NCI-H146 treated with DMSO at 0.1 percent for 48 hours (cell line): ENCODE data around the gene PDE4D.
"Not testable (repeated sequence)": the region's sequence is repeated elsewhere in the genome, so short reads cannot be mapped to it uniquely, and the experiment has no call there.

Experiments used
- DNase-seq: peaks from one replicate; lab custom pipeline; 2025; ENCODE audit not compliant: unreplicated experiment; lab: John Stamatoyannopoulos, UW

Gene PDE4D

GRCh38 chr5:59390074-59390659 is 503.4 kb downstream of the PDE4D start:
- peak; percentile 16 for DNase-seq

DNA sequence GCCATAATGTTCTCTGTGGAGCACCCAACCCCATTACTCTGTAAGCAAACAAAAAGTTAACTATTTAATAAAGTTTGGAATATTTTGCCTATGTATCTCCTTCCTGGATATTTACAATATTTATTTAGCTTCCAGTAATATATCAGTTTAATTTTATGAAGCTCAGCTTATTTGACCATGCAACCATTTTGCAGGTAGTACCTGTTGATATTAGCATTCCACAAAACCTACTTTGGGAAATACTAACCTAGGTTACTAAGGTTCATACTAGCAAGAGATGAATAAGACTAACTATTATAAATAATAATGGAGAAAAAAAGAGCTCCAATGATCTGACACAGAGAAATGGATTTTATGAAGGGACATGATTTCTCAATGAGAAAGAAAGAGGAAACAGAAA is 506.4 kb downstream of the PDE4D start:
- no peak for DNase-seq

- no peak for DNase-seq
These were observed 507.8 kb downstream of the PDE4D start for GRCh38 chr5:59385700-59386099.

GRCh38 chr5:59380350-59380951 is 513.1 kb downstream of the PDE4D start:
- DNase-seq: peak; percentile 61

- not testable (repeated sequence) for DNase-seq
These were observed 519.5 kb downstream of the PDE4D start for GRCh38 chr5:59374036-59374435.

DNA sequence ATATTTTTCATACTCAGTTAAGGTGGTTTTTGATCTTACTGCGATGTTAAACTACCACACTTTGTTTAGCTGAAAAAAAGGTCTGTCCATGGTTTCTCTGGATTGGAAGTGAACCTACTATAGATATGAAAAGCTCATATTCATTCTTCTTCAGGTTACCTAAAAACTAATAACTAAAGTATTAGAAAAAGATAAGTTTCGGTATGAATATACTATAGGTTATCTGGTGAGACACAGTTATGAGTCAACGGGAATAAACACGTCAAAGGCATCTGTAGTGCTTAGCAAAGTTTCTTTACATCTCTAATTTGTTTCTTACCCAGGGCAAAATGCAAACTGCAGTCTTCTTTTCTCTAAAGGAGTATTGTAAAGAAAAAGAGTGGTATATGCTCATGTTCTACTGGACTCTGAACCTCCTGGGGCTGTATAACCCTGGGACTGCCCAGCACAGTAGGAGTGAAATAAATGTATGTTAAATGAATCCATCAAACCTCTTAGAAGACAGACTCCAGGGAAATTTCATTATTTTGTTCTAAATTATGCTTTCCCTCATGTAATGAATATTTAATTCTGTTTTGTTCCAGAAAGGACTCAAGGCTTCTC is 521.9 kb downstream of the PDE4D start:
- no peak for DNase-seq

- no peak for DNase-seq
These were observed 524.6 kb downstream of the PDE4D start for GRCh38 chr5:59368951-59369350.

DNA sequence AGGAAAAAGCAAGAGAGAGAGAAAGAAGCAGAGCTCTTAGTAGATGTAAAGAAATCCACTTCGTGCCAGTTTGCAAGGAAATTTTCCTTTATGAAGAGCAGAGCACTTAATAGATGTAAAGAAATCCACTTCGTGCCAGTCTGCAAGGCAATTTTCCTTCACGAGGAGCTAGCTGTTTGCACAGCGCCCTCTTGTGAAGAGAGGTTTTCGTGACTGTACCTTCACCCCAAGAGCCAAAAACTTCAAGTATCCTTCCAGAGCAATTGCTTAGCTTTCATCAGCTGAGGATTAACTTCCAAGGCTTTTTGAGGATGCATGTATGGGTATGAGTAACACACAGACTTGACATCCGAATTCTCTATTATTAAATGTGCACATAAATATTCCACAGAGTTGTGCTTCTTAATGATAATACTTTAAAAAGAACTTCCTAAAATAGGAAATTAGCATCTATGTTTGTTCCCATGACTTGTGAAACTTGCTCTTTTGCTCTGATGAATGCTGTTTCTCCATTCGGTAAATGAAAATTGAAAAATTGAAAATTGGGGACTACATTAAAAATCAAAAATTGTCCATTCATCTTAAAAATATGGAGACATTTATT is 525.6 kb downstream of the PDE4D start:
- peak; percentile 17 for DNase-seq

DNA sequence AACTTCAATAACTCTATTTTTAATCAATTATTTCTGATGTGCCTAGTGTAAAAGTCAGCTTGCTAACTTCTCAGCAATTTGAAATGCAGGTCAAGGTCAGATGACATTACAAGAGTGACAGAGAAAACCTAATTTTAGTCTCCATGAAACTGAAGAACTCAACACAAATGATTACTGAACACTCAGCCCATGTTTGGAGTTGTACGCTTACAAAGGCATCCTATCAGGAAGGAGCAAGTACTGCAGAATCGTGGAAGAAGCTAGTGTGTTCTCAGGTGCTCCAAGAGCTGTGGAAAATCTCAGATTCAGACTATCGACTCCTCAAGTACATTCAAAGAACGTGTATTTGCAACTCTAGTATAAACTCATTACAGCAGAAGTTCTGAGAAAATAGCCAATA is 526.7 kb downstream of the PDE4D start:
- DNase-seq: no peak

- no peak for DNase-seq
These were observed 531.1 kb downstream of the PDE4D start for GRCh38 chr5:59362438-59362837.

GRCh38 chr5:59361454-59361853 is 532.1 kb downstream of the PDE4D start:
- no peak for DNase-seq

- DNase-seq: no peak
These were observed 533.4 kb downstream of the PDE4D start for GRCh38 chr5:59360130-59360555.

DNA sequence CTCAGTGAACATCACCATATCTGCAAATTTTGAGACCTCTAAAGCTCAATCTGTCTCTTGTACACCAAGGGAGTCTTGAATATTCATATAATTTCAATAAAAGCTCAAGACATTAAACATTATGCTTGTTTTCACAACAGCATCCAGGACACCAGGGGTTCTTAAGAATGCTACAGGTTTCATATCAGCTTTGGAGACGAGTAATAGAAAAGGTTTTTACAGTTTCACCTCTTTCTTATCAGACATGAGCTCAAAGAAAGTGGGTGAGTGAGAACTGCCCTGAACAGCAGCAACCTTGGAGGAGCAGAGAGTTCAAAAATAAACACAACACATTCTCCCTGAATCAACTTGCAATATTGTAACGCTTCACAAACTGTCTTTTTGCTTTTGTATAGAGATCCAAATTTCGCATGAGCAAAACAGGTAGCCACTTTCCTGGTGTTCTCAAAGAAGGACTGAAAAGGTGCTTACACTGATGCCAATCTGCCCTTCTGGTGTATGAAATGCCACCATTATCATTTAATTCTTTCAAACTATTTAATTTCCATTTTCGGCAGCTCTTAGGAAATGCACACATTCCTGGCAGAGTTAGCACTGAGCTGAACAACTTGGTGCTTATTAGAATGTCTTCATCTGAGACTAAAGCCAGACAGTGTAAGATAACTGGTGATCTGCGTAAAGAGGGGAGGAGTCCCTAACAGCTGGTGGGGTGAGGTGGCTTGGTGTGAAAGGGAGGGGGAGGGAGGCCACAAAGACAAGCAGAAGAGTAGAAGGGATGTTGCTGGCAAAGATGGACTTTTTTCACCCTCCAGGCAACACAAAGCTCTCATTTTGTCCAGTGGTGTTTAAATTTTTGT is 535.3 kb downstream of the PDE4D start:
- no peak for DNase-seq

GRCh38 chr5:59357381-59357977 is 536.0 kb downstream of the PDE4D start:
- peak; percentile 39 for DNase-seq

DNA sequence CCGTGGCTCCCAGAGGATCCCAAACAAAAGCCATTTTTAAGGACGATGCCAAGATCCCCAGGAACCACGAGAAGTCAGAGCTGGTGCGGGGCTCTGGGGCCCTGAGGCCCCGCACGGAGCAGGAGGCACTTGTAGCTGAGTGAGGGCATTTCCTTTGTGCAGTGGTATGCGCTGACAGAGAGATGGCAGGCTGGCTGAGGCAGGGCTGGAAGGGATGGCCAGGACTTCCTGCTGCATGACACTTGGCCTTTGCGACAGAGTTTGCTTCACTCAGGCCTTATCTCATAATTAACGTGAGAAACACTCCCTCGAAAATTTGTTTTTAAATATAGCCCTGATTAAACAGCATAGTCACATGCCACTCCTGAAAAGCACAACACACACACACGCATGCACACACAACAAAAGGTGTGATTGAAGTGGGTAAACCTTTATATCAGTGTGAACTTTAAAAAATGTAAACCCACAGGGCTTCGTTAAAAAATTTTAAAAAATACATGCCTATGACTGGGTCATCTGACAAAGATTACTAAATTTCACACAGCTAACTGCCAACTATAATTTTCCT is 536.6 kb downstream of the PDE4D start:
- DNase-seq: no peak

GRCh38 chr5:59354811-59355210 is 538.7 kb downstream of the PDE4D start:
- no peak for DNase-seq

- no peak for DNase-seq
These were observed 539.3 kb downstream of the PDE4D start for GRCh38 chr5:59354274-59354673.

DNA sequence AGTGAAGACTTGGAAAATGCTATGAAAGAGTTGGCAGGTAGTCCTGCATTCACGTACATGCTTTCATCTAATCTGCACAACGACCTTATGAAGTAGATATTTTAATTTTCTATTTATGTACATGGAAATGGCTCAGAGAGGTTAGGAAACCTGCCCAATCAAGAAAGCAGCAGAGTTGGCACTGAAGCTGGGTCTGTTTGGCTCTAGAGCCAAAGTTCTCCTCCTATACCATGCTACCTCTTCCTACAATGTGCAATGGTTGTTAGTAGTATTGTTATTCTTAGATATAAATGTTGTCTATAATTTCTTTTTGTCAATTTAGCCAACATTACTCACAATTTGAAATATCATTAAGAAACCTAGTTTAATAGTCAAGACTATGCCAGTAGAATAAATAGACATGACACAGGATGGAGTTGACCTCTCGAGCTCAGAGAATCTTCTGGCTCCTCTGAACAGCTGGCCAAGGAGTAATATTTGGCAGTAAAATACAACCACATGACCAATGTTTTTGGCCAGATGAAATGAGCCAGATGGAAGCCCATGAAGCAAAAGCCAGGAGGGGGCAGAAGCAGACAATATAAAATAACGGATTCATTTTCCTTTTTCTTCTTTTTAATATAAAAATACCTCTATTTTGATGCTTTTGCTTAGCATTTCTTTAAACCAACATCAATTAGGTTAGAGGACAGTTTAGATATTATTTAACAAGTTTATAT is 542.3 kb downstream of the PDE4D start:
- DNase-seq: no peak

GRCh38 chr5:59348189-59348588 is 545.3 kb downstream of the PDE4D start:
- DNase-seq: no peak

DNA sequence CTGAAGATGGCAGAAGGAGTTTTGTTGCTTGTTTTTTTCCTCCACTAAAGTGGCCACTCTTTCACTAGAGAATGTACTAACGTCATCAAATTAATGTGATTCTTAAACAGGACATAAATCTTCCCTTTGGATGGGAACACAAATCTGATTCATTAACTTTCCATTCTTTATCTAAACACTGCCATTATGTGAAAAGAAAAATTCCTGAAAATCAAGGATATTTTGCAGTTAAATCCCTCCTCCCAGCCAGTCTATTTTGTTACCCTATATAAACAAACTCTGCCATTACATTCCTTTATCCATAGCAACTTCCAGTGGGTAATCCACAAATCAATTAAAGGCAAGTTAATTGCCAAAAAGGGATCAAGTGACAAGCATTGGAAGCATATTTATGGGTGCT is 546.5 kb downstream of the PDE4D start:
- no peak for DNase-seq
